Thyroid gland (tissue), 4 donors: ENCODE measurements around the gene WHRN. TPM values are rescaled to one million over a fixed set of nuclear protein-coding genes. Genes with fewer than 3 reads are reported as not detected.

Source experiments
- DNase-seq, 2 donors: peaks; one replicate each; pipeline ENCODE4 v3.0.0-alpha.2; 2019
- H3K27ac ChIP-seq, 3 donors: fragments of 200-600 bp; sonication (generic); 1 replicate in 2 of 3; 2 replicates in 1 of 3; pipeline ENCODE4 v1.5.1; 2016 to 2019; ENCODE audit warnings: mild to moderate bottlenecking in 1 of 3, moderate library complexity in 1 of 3
- H3K27me3 ChIP-seq: fragments of 200-600 bp; sonication (generic); one replicate; pipeline ENCODE4 v1.5.1; 2019
- H3K36me3 ChIP-seq, 2 donors: fragments of 200-600 bp; sonication (generic); one replicate each; pipeline ENCODE4 v1.5.1; 2016 to 2019
- H3K4me1 ChIP-seq, 2 donors: fragments of 200-600 bp; sonication (generic); one replicate each; pipeline ENCODE4 v1.5.1; 2017 to 2019
- H3K4me3 ChIP-seq, 3 donors: fragments of 200-600 bp; sonication (generic); replicated peaks in 1 of 3; 1 replicate in 2 of 3; 2 replicates in 1 of 3; pipeline ENCODE4 v1.5.1; 2016; ENCODE audit warnings: mild to moderate bottlenecking in 1 of 3
- H3K9me3 ChIP-seq: fragments of 200-600 bp; sonication (generic); one replicate; pipeline ENCODE4 v1.5.1; 2017
- POLR2A ChIP-seq, 2 donors: fragments of 450-650 bp; IDR thresholded peaks; one replicate each; pipeline ENCODE4 v1.6.1; 2017; ENCODE audit warnings: antibody characterized with exemption in 2 of 2, mild to moderate bottlenecking in 2 of 2, moderate library complexity in 1 of 2
- WGBS, 2 donors: methylation state at CpG; one replicate each; pipeline ENCODE4 v1.1.5; 2017; 5-methylcytosine and 5-hydroxymethylcytosine counted together
- intact Hi-C: fragments of 100-400 bp; cut with DNase I; formaldehyde crosslinking; loops from one replicate; pipeline ENCODE4 v1.15.1; 2023
- total RNA-seq, 4 donors: library from RNA; depleted of rRNA; stranded (reverse); fragments of >200 nt; gene quantifications; one replicate each; pipeline ENCODE4 v1.2.3, GENCODE V29; 2016
- TF ChIP-seq, protein P1 (sequence below), 6 experiments: fragments of 200-600 bp in 3 of 6; fragments of 450-650 bp in 3 of 6; sonication (generic) in 3 of 6; IDR thresholded peaks; one replicate each; pipeline ENCODE4 v1.5.1; 2016 to 2019; ENCODE audit warnings: antibody characterized with exemption in 6 of 6, mild to moderate bottlenecking in 2 of 6, inconsistent platforms in 1 of 6, moderate library complexity in 1 of 6

Gene WHRN
- total RNA-seq, 4 donors from 2014 or later, result 7.4 to 13.0 (median 10.9) TPM

DNA sequence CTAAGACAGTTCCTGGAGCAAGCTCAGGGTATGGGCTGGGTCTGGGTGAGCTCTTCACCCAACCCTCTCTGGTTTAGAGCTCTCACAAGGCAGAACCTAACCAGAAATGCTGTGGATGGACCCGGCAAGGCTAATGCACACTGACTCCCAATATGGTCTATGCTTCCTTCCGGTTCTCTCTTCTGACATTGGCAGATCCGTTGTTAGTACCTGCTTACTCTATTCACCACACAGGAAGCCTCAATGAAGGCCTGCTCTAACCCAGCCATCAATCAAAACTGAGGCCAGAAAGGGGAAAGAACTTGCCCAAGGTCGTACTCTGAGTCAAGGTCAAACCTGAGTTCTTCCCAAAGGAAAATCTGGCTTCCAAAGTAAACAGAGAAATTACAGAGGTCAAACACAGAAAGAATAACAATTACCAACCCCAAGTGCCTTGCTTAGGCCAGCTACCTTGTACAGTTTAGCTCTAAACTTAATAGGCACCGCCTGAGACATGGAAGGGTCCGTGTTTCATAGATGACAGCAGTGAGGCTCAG is 71.5 kb downstream of the WHRN start:
- Histone ChIP-seq H3K9me3 (no peaks in the 10 kb centered on the region), H3K27me3 (no peaks in the 10 kb centered on the region), H3K27ac (no peak overlapping the region), H3K36me3 (no peaks in the 10 kb centered on the region), H3K4me1 (no peaks in the 10 kb centered on the region), H3K4me3 (no peak overlapping the region)
- 67 to 68% methylated on average over 6 of the region's 6 CpGs for WGBS, 2 donors
- TF ChIP-seq, protein P1, sequence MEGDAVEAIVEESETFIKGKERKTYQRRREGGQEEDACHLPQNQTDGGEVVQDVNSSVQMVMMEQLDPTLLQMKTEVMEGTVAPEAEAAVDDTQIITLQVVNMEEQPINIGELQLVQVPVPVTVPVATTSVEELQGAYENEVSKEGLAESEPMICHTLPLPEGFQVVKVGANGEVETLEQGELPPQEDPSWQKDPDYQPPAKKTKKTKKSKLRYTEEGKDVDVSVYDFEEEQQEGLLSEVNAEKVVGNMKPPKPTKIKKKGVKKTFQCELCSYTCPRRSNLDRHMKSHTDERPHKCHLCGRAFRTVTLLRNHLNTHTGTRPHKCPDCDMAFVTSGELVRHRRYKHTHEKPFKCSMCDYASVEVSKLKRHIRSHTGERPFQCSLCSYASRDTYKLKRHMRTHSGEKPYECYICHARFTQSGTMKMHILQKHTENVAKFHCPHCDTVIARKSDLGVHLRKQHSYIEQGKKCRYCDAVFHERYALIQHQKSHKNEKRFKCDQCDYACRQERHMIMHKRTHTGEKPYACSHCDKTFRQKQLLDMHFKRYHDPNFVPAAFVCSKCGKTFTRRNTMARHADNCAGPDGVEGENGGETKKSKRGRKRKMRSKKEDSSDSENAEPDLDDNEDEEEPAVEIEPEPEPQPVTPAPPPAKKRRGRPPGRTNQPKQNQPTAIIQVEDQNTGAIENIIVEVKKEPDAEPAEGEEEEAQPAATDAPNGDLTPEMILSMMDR (IDR thresholded peaks at IDR 0.05), result no peak
- TF ChIP-seq POLR2A (IDR thresholded peaks at IDR 0.05), result no peak
- DNase-seq, result no peak
- intact Hi-C loops, result no loop called here

DNA sequence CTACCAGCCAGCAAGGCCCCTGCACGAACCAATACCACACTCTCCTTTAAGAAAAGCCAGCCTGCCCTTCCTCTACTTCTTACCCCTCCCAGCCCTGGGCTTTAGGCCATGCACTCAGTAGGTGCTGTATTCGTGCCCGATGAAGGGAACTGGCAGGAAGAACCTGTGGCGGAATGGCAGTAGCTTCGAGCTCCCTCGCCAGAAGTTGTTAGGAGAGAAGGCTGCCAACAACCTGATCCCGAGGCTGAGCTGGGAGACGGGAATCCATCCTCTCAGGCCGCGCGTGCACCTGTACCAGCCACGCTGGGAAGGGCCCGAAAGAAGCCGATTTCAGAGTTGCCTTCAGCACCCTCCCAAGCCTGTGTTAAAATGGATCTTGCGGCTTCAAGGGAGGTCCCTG is 72.2 kb downstream of the WHRN start:
- WGBS, 2 donors, result 89 to 94% methylated on average over 15 of the region's 15 CpGs

DNA sequence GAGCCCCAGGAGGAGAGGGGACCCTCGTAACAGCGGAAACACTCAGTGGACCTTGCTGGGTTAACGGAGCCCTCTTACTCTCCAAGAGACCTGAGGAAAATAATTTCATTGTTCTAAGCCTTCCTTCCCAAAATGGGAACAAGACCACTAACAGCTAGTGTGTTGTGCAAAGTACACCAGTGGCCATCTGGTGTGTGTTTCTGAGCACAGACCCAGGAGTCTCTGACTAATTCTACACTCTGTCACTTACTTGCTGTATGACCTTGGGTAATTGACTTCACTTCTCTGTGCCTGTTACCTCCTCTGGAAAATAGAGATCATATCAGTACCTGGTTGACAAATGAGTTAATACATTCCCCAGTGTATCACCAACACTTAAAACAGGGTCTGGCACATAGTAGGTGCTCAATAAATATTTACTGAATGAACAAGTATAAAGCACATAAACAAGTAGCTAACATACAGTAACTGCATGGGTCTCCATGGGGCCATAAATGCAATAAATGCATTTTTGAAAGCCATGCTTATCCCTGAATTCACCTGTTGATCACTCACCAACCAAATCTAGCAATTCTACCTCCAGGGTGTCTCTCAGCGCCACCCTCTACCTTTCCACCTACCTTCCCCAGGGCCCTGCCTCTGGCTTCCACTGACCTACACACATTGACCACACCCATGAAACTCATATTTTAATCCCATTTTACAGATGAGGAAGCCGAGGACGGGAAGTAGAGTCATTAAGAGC is 72.8 kb downstream of the WHRN start:
- Histone ChIP-seq H3K4me1 (no peaks in the 10 kb centered on the region), H3K27me3 (no peaks in the 10 kb centered on the region), H3K36me3 (no peaks in the 10 kb centered on the region), H3K4me3 (no peak overlapping the region), H3K27ac (no peak overlapping the region), H3K9me3 (no peaks in the 10 kb centered on the region)
- no peak for TF ChIP-seq POLR2A (IDR thresholded peaks at IDR 0.05)
- TF ChIP-seq, protein P1 (IDR thresholded peaks at IDR 0.05), result no peak
- no peak for DNase-seq
- WGBS, 2 donors, result 79 to 80% methylated on average over 6 of the region's 6 CpGs
- intact Hi-C loops, result no loop called here

More for the DNA sequence above, 72.2 kb downstream of the WHRN start:
- DNase-seq, result no peak
- Histone ChIP-seq H3K9me3 (no peaks in the 10 kb centered on the region), H3K27ac (no peak overlapping the region), H3K4me3 (no peak overlapping the region), H3K36me3 (no peaks in the 10 kb centered on the region), H3K27me3 (no peaks in the 10 kb centered on the region), H3K4me1 (no peaks in the 10 kb centered on the region)
- TF ChIP-seq, protein P1 (IDR thresholded peaks at IDR 0.05), result no peak
- TF ChIP-seq POLR2A (IDR thresholded peaks at IDR 0.05), result no peak
- intact Hi-C loops, result no loop called here

DNA sequence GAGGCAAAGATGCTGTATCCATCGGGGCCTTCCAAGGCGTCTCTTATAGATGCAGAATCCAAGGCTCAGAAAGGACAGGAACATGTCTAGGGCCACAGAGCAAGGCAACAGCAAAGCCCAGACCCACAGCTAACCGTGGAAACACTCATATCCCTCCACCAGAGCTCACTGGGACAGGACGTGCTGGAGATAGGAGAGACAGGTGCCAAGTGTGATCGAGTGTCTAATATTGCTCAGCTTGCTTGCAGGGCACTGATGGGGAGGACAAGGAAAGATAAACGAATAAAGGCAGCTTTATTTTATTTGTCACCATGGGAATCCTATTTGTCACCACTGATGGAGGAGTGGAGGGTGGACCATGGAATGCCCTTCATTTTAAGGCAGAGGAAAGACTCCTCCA is 73.5 kb downstream of the WHRN start:
- Histone ChIP-seq H3K27me3 (no peaks in the 10 kb centered on the region), H3K27ac (no peak overlapping the region), H3K36me3 (no peaks in the 10 kb centered on the region), H3K4me1 (no peaks in the 10 kb centered on the region), H3K9me3 (no peaks in the 10 kb centered on the region), H3K4me3 (no peak overlapping the region)
- DNase-seq, result no peak
- TF ChIP-seq POLR2A (IDR thresholded peaks at IDR 0.05), result no peak
- TF ChIP-seq, protein P1 (IDR thresholded peaks at IDR 0.05), result no peak
- intact Hi-C loops, result no loop called here
- WGBS, 2 donors, result 87 to 89% methylated on average over 6 of the region's 6 CpGs

DNA sequence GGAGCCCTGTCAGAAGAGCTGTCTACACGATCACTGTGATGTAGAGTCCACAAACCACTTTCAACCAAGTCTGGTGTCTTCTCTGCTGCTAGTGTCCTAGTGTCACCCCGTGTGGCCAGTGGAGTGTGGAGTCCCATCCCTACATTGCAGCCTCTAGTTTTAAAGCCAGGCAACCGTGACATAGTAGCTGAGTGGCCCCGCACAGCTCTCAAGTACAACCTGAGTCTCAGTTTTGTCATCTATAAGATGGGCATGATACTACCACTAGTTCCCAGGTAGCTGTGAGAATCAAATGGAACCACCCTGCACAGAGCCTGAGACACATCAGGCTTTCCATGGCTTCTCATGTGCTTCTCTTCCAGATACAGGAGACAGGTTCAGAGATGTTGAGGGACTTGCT is 74.3 kb downstream of the WHRN start:
- 85 to 88% methylated on average over 4 of the region's 4 CpGs for WGBS, 2 donors
- DNase-seq, result no peak
- intact Hi-C loops, result no loop called here

More for the DNA sequence above, 74.3 kb downstream of the WHRN start:
- H3K4me3 ChIP-seq, result no peak overlapping the region
- no peak for TF ChIP-seq POLR2A (IDR thresholded peaks at IDR 0.05)
- TF ChIP-seq, protein P1 (IDR thresholded peaks at IDR 0.05), result no peak
- no peaks in the 10 kb centered on the region for H3K27me3 ChIP-seq
- no peaks in the 10 kb centered on the region for H3K9me3 ChIP-seq
- H3K27ac ChIP-seq, result no peak overlapping the region
- H3K4me1 ChIP-seq, result no peaks in the 10 kb centered on the region
- H3K36me3 ChIP-seq, result no peaks in the 10 kb centered on the region
